Measurements from ENCODE around the gene FGF1.
"Not testable (repeated sequence)": the region's sequence is repeated elsewhere in the genome, so short reads cannot be mapped to it uniquely, and the experiment has no call there.

The FGF1 gene

GRCh38 chr5:142652563-142652962 lies 33.3 kb downstream of the FGF1 start:
- Histone ChIP-seq H3K27me3 (ENCODE audit: insufficient read depth, low read length) (no peaks in the 10 kb centered on the region), H3K9me3 (ENCODE audit: insufficient read depth, low read depth, low read length) (no peaks in the 10 kb centered on the region), H3K27ac (ENCODE audit: low read length) (no peak overlapping the region), H3K9ac (ENCODE audit: low read depth, low read length) (no peak overlapping the region), H3K36me3 (ENCODE audit: insufficient read depth, low read depth, low read length) (no peaks in the 10 kb centered on the region), H3K4me1 (ENCODE audit: insufficient read depth, low read length) (no peaks in the 10 kb centered on the region), H3K4me3 (ENCODE audit: low read length) (no peak overlapping the region)

- Histone ChIP-seq H3K4me3 (ENCODE audit: low read length) (no peak overlapping the region), H3K36me3 (ENCODE audit: insufficient read depth, low read depth, low read length) (no peaks in the 10 kb centered on the region), H3K27ac (ENCODE audit: low read length) (no peak overlapping the region), H3K4me1 (ENCODE audit: insufficient read depth, low read length) (no peaks in the 10 kb centered on the region), H3K9me3 (ENCODE audit: insufficient read depth, low read depth, low read length) (no peaks in the 10 kb centered on the region), H3K27me3 (ENCODE audit: insufficient read depth, low read length) (no peaks in the 10 kb centered on the region), H3K9ac (ENCODE audit: low read depth, low read length) (no peak overlapping the region)
These were observed 35.0 kb downstream of the FGF1 start for GRCh38 chr5:142650881-142651280.

GRCh38 chr5:142650060-142650459 lies 35.8 kb downstream of the FGF1 start:
- Histone ChIP-seq H3K4me3 (ENCODE audit: low read length) (no peak overlapping the region), H3K27me3 (ENCODE audit: insufficient read depth, low read length) (no peaks in the 10 kb centered on the region), H3K4me1 (ENCODE audit: insufficient read depth, low read length) (no peaks in the 10 kb centered on the region), H3K27ac (ENCODE audit: low read length) (no peak overlapping the region), H3K9me3 (ENCODE audit: insufficient read depth, low read depth, low read length) (no peaks in the 10 kb centered on the region), H3K36me3 (ENCODE audit: insufficient read depth, low read depth, low read length) (no peaks in the 10 kb centered on the region), H3K9ac (ENCODE audit: low read depth, low read length) (no peak overlapping the region)

GRCh38 chr5:142648108-142648507 lies 37.8 kb downstream of the FGF1 start:
- H3K4me3 ChIP-seq (ENCODE audit: low read length); H3K9ac ChIP-seq (ENCODE audit: low read depth, low read length); H3K27ac ChIP-seq (ENCODE audit: low read length); H3K36me3 ChIP-seq (ENCODE audit: insufficient read depth, low read depth, low read length); H3K9me3 ChIP-seq (ENCODE audit: insufficient read depth, low read depth, low read length); H3K27me3 ChIP-seq (ENCODE audit: insufficient read depth, low read length): not testable (repeated sequence)
- H3K4me1 ChIP-seq (ENCODE audit: insufficient read depth, low read length) = peaks cover 10% of the 10 kb centered on the region

- Histone ChIP-seq H3K27me3 (ENCODE audit: insufficient read depth, low read length) (no peaks in the 10 kb centered on the region), H3K4me3 (ENCODE audit: low read length) (no peak overlapping the region), H3K9ac (ENCODE audit: low read depth, low read length) (no peak overlapping the region), H3K9me3 (ENCODE audit: insufficient read depth, low read depth, low read length) (no peaks in the 10 kb centered on the region), H3K4me1 (ENCODE audit: insufficient read depth, low read length) (peaks cover 10% of the 10 kb centered on the region), H3K36me3 (ENCODE audit: insufficient read depth, low read depth, low read length) (no peaks in the 10 kb centered on the region), H3K27ac (ENCODE audit: low read length) (no peak overlapping the region)
These were observed 40.4 kb downstream of the FGF1 start for GRCh38 chr5:142645456-142645855.

- H3K4me1 ChIP-seq (ENCODE audit: insufficient read depth, low read length) = peaks cover 10% of the 10 kb centered on the region
- H3K9me3 ChIP-seq (ENCODE audit: insufficient read depth, low read depth, low read length) = no peaks in the 10 kb centered on the region
- H3K9ac ChIP-seq (ENCODE audit: low read depth, low read length) = no peak overlapping the region
- H3K36me3 ChIP-seq (ENCODE audit: insufficient read depth, low read depth, low read length) = no peaks in the 10 kb centered on the region
- H3K27me3 ChIP-seq (ENCODE audit: insufficient read depth, low read length) = no peaks in the 10 kb centered on the region
- no peak overlapping the region for H3K4me3 ChIP-seq (ENCODE audit: low read length)
- H3K27ac ChIP-seq (ENCODE audit: low read length) = no peak overlapping the region
These were observed 41.1 kb downstream of the FGF1 start for GRCh38 chr5:142644640-142645361.

- peaks cover 10% of the 10 kb centered on the region for H3K4me1 ChIP-seq (ENCODE audit: insufficient read depth, low read length)
- no peak overlapping the region for H3K9ac ChIP-seq (ENCODE audit: low read depth, low read length)
- no peaks in the 10 kb centered on the region for H3K36me3 ChIP-seq (ENCODE audit: insufficient read depth, low read depth, low read length)
- no peak overlapping the region for H3K4me3 ChIP-seq (ENCODE audit: low read length)
- H3K27me3 ChIP-seq (ENCODE audit: insufficient read depth, low read length) = no peaks in the 10 kb centered on the region
- H3K27ac ChIP-seq (ENCODE audit: low read length) = no peak overlapping the region
- no peaks in the 10 kb centered on the region for H3K9me3 ChIP-seq (ENCODE audit: insufficient read depth, low read depth, low read length)
These were observed 41.8 kb downstream of the FGF1 start for GRCh38 chr5:142644127-142644526.

- H3K9me3 ChIP-seq (ENCODE audit: insufficient read depth, low read depth, low read length) = no peaks in the 10 kb centered on the region
- H3K4me1 ChIP-seq (ENCODE audit: insufficient read depth, low read length) = peaks cover 10% of the 10 kb centered on the region
- no peaks in the 10 kb centered on the region for H3K36me3 ChIP-seq (ENCODE audit: insufficient read depth, low read depth, low read length)
- no peak overlapping the region for H3K4me3 ChIP-seq (ENCODE audit: low read length)
- H3K27me3 ChIP-seq (ENCODE audit: insufficient read depth, low read length) = no peaks in the 10 kb centered on the region
- no peak overlapping the region for H3K27ac ChIP-seq (ENCODE audit: low read length)
- H3K9ac ChIP-seq (ENCODE audit: low read depth, low read length) = no peak overlapping the region
These were observed 42.3 kb downstream of the FGF1 start for GRCh38 chr5:142643634-142644033.

GRCh38 chr5:142642427-142642826 lies 43.5 kb downstream of the FGF1 start:
- H3K27me3 ChIP-seq (ENCODE audit: insufficient read depth, low read length) = no peaks in the 10 kb centered on the region
- H3K27ac ChIP-seq (ENCODE audit: low read length) = no peak overlapping the region
- H3K9me3 ChIP-seq (ENCODE audit: insufficient read depth, low read depth, low read length) = no peaks in the 10 kb centered on the region
- H3K4me3 ChIP-seq (ENCODE audit: low read length) = no peak overlapping the region
- no peaks in the 10 kb centered on the region for H3K36me3 ChIP-seq (ENCODE audit: insufficient read depth, low read depth, low read length)
- peaks cover 10% of the 10 kb centered on the region for H3K4me1 ChIP-seq (ENCODE audit: insufficient read depth, low read length)
- no peak overlapping the region for H3K9ac ChIP-seq (ENCODE audit: low read depth, low read length)

- Histone ChIP-seq H3K4me1 (ENCODE audit: insufficient read depth, low read length) (peaks cover 10% of the 10 kb centered on the region), H3K9me3 (ENCODE audit: insufficient read depth, low read depth, low read length) (no peaks in the 10 kb centered on the region), H3K36me3 (ENCODE audit: insufficient read depth, low read depth, low read length) (no peaks in the 10 kb centered on the region), H3K27ac (ENCODE audit: low read length) (no peak overlapping the region), H3K9ac (ENCODE audit: low read depth, low read length) (no peak overlapping the region), H3K27me3 (ENCODE audit: insufficient read depth, low read length) (no peaks in the 10 kb centered on the region), H3K4me3 (ENCODE audit: low read length) (no peak overlapping the region)
These were observed 44.2 kb downstream of the FGF1 start for GRCh38 chr5:142641711-142642110.

GRCh38 chr5:142640316-142641005 lies 45.4 kb downstream of the FGF1 start:
- no peak overlapping the region for H3K9ac ChIP-seq (ENCODE audit: low read depth, low read length)
- H3K9me3 ChIP-seq (ENCODE audit: insufficient read depth, low read depth, low read length) = no peaks in the 10 kb centered on the region
- no peaks in the 10 kb centered on the region for H3K36me3 ChIP-seq (ENCODE audit: insufficient read depth, low read depth, low read length)
- no peak overlapping the region for H3K4me3 ChIP-seq (ENCODE audit: low read length)
- no peaks in the 10 kb centered on the region for H3K27me3 ChIP-seq (ENCODE audit: insufficient read depth, low read length)
- H3K4me1 ChIP-seq (ENCODE audit: insufficient read depth, low read length) = peaks cover 10% of the 10 kb centered on the region
- no peak overlapping the region for H3K27ac ChIP-seq (ENCODE audit: low read length)

GRCh38 chr5:142639455-142639854 lies 46.4 kb downstream of the FGF1 start:
- H3K27me3 ChIP-seq (ENCODE audit: insufficient read depth, low read length) = no peaks in the 10 kb centered on the region
- H3K27ac ChIP-seq (ENCODE audit: low read length) = no peak overlapping the region
- no peak overlapping the region for H3K9ac ChIP-seq (ENCODE audit: low read depth, low read length)
- H3K36me3 ChIP-seq (ENCODE audit: insufficient read depth, low read depth, low read length) = no peaks in the 10 kb centered on the region
- peaks cover 8% of the 10 kb centered on the region; the same call in 1 of the 2 replicates for H3K4me1 ChIP-seq (ENCODE audit: insufficient read depth, low read length)
- H3K9me3 ChIP-seq (ENCODE audit: insufficient read depth, low read depth, low read length) = no peaks in the 10 kb centered on the region
- H3K4me3 ChIP-seq (ENCODE audit: low read length) = no peak overlapping the region
